H1 (cell line): Measurements from ENCODE around the gene RELT. TPM values are rescaled to one million over a fixed set of nuclear protein-coding genes. Genes with fewer than 3 reads are reported as not detected.

Experiments
- CTCF ChIA-PET: fragments of 300-600 bp; sonication (Branson Sonifier 250); formaldehyde crosslinking; loops from one replicate; lab custom pipeline; 2021; ENCODE audit not compliant: partially characterized antibody; lab: Charles Lee
- POLR2A ChIA-PET: fragments of 300-600 bp; sonication (Branson Sonifier 250); formaldehyde crosslinking; loops from one replicate; lab custom pipeline; 2021; ENCODE audit warnings: inconsistent platforms; ENCODE audit not compliant: partially characterized antibody; lab: Charles Lee
- DNase-seq, 2 experiments: peaks; one replicate each; pipeline versions ENCODE4 v3.0.0 to v3.0.0-alpha.2; 2010 to 2022; ENCODE audit warnings: low spot score in 2 of 2, low read depth in 1 of 2, mixed read lengths in 1 of 2
- FAIRE-seq: peaks from 2 replicates; lab custom pipeline; 2011; peaks lifted over from hg19 to GRCh38; lab: Jason Lieb, UNC
- H2AFZ ChIP-seq: 2 replicates; pipeline ENCODE4 v1.8.1; 2012; ENCODE audit warnings: low read length, inconsistent platforms
- H2AK5ac ChIP-seq: 2 replicates; pipeline ENCODE4 v1.6.1; 2013; ENCODE audit warnings: low read depth, low read length
- H2BK120ac ChIP-seq: replicated peaks from 2 replicates; pipeline ENCODE3; 2013; ENCODE audit warnings: low read depth, low read length, inconsistent platforms
- H2BK12ac ChIP-seq: 2 replicates; pipeline ENCODE4 v1.6.1; 2013; ENCODE audit warnings: low read depth, low read length
- H2BK15ac ChIP-seq: 2 replicates; pipeline ENCODE4 v1.6.1; 2013; ENCODE audit warnings: low read length
- H2BK20ac ChIP-seq: 2 replicates; pipeline ENCODE4 v1.6.1; 2013; ENCODE audit warnings: low read length
- H2BK5ac ChIP-seq: 2 replicates; pipeline ENCODE4 v1.6.1; 2013; ENCODE audit warnings: low read depth, low read length
- H3K14ac ChIP-seq: 2 replicates; pipeline ENCODE4 v1.6.1; 2013; ENCODE audit warnings: inconsistent platforms; ENCODE audit not compliant: insufficient read length
- H3K18ac ChIP-seq: 2 replicates; pipeline ENCODE4 v1.6.1; 2013; ENCODE audit warnings: low read length; ENCODE audit errors: extremely low read depth
- H3K23ac ChIP-seq: 2 replicates; pipeline ENCODE4 v1.6.1; 2013; ENCODE audit warnings: inconsistent platforms; ENCODE audit not compliant: insufficient read length
- H3K23me2 ChIP-seq: 2 replicates; pipeline ENCODE4 v1.6.1; 2013; ENCODE audit warnings: low read depth, low read length
- H3K27ac ChIP-seq: 2 replicates; pipeline ENCODE4 v1.6.1; 2011; ENCODE audit warnings: low read depth, low read length, inconsistent platforms
- H3K27me3 ChIP-seq, 4 experiments: replicated peaks in 1 of 4; 1 replicate in 1 of 4; 2 replicates in 3 of 4; pipeline versions ENCODE4 v1.6.1 to v1.8.1; 2011 to 2013; ENCODE audit warnings: low read length in 3 of 4, mild to moderate bottlenecking in 3 of 4, inconsistent platforms in 2 of 4, mixed read lengths in 2 of 4, moderate library complexity in 1 of 4; ENCODE audit not compliant: control insufficient read depth in 3 of 4, insufficient read depth in 3 of 4; ENCODE audit errors: extremely low read depth in 1 of 4
- H3K36me3 ChIP-seq, 4 experiments: 2 replicates each; pipeline versions ENCODE4 v1.6.1 to v1.8.1; 2011 to 2013; ENCODE audit warnings: mild to moderate bottlenecking in 4 of 4, low read length in 3 of 4, moderate library complexity in 2 of 4, control low read depth in 1 of 4, inconsistent platforms in 1 of 4; ENCODE audit not compliant: insufficient read depth in 4 of 4, control insufficient read depth in 2 of 4
- H3K4ac ChIP-seq: replicated peaks from 2 replicates; pipeline ENCODE3; 2013; ENCODE audit warnings: low read length, low read depth, mixed read lengths, inconsistent platforms; ENCODE audit not compliant: insufficient read length
- H3K4me1 ChIP-seq, 4 experiments: replicated peaks in 1 of 4; 1 replicate in 1 of 4; 2 replicates in 3 of 4; pipeline versions ENCODE4 v1.6.1 to v1.8.1; 2011 to 2013; ENCODE audit warnings: low read length in 3 of 4, inconsistent platforms in 2 of 4, mixed read lengths in 1 of 4; ENCODE audit not compliant: insufficient read depth in 4 of 4, control insufficient read depth in 3 of 4
- H3K4me2 ChIP-seq, 2 experiments: 2 replicates each; pipeline versions ENCODE4 v1.6.1 to v1.8.1; 2011 to 2013; ENCODE audit warnings: low read depth in 2 of 2, low read length in 2 of 2, control low read depth in 1 of 2, inconsistent platforms in 1 of 2, mild to moderate bottlenecking in 1 of 2; ENCODE audit not compliant: insufficient read depth in 1 of 2
- H3K4me3 ChIP-seq, 4 experiments: fragments of 200-600, 300-600 bp in 1 of 4; sonication (generic), shearing (Covaris generic), sonication (Bioruptor Twin) in 1 of 4; 2 replicates each; pipeline versions ENCODE4 v1.5.1 to v1.8.1; 2011 to 2016; ENCODE audit warnings: low read length in 4 of 4, low read depth in 3 of 4, control low read depth in 2 of 4, inconsistent platforms in 2 of 4, mild to moderate bottlenecking in 2 of 4, mixed read lengths in 1 of 4, moderate library complexity in 1 of 4; ENCODE audit not compliant: insufficient read depth in 2 of 4; ENCODE audit errors: extremely low read depth in 1 of 4
- H3K56ac ChIP-seq: replicated peaks from 2 replicates; pipeline ENCODE3; 2013; ENCODE audit warnings: low read depth, mild to moderate bottlenecking, mixed read lengths, low read length, inconsistent platforms; ENCODE audit not compliant: insufficient read length
- H3K79me1 ChIP-seq: 2 replicates; pipeline ENCODE4 v1.6.1; 2013; ENCODE audit warnings: low read depth, low read length, control low read depth
- H3K79me2 ChIP-seq, 2 experiments: 2 replicates each; pipeline versions ENCODE4 v1.6.1 to v1.8.1; 2012 to 2013; ENCODE audit warnings: low read length in 2 of 2, mild to moderate bottlenecking in 2 of 2, inconsistent platforms in 1 of 2; ENCODE audit not compliant: insufficient read depth in 2 of 2, control insufficient read depth in 1 of 2
- H3K9ac ChIP-seq, 4 experiments: replicated peaks in 1 of 4; 1 replicate in 1 of 4; 2 replicates in 3 of 4; pipeline versions ENCODE4 v1.6.1 to v1.8.1; 2011 to 2013; ENCODE audit warnings: low read depth in 3 of 4, low read length in 3 of 4, control low read depth in 2 of 4, mild to moderate bottlenecking in 2 of 4, moderate library complexity in 2 of 4, inconsistent platforms in 1 of 4; ENCODE audit errors: extremely low read depth in 1 of 4
- H3K9me3 ChIP-seq, 2 experiments: 2 replicates each; pipeline versions ENCODE4 v1.6.1 to v1.8.1; 2012 to 2013; ENCODE audit warnings: mild to moderate bottlenecking in 2 of 2, moderate library complexity in 2 of 2, control low read depth in 1 of 2, inconsistent platforms in 1 of 2, low read depth in 1 of 2, low read length in 1 of 2, mixed read lengths in 1 of 2; ENCODE audit not compliant: insufficient read depth in 2 of 2
- H4K20me1 ChIP-seq, 2 experiments: replicated peaks in 1 of 2; 2 replicates each; pipeline versions ENCODE3 to v1.8.1; 2011 to 2013; ENCODE audit warnings: inconsistent platforms in 2 of 2, low read length in 2 of 2, mild to moderate bottlenecking in 1 of 2; ENCODE audit not compliant: insufficient read depth in 2 of 2, control insufficient read depth in 1 of 2
- H4K5ac ChIP-seq: 2 replicates; pipeline ENCODE4 v1.6.1; 2013; ENCODE audit warnings: low read length, low read depth, mixed read lengths, inconsistent platforms; ENCODE audit not compliant: insufficient read length
- H4K8ac ChIP-seq: 2 replicates; pipeline ENCODE4 v1.8.0; 2013; ENCODE audit warnings: mild to moderate bottlenecking, moderate library complexity, low read length, inconsistent platforms; ENCODE audit not compliant: insufficient read depth; ENCODE audit errors: extremely low read depth
- H4K91ac ChIP-seq: replicated peaks from 2 replicates; pipeline ENCODE3; 2013; ENCODE audit warnings: low read length, mixed read lengths, inconsistent platforms; ENCODE audit not compliant: insufficient read length
- CBX5 ChIP-seq: fragments of 300-800, 300-1000 bp; sonication (generic); IDR thresholded peaks from 2 replicates; pipeline ENCODE4 v1.7.1; 2016; ENCODE audit warnings: antibody characterized with exemption, low read length, low read depth
- FOSL1 ChIP-seq: IDR thresholded peaks from 2 replicates; pipeline ENCODE4 v1.6.1; 2011; ENCODE audit warnings: mild to moderate bottlenecking, low read depth, low read length, moderate library complexity; ENCODE audit not compliant: insufficient read depth
- POLR2AphosphoS5 ChIP-seq: IDR thresholded peaks from 2 replicates; pipeline ENCODE4 v1.6.1; 2011; ENCODE audit warnings: low read depth, low read length
- RAD21 ChIP-seq, 2 experiments: IDR thresholded peaks in 1 of 2; conservative IDR thresholded peaks in 1 of 2; 2 replicates each; pipeline ENCODE4 v1.6.1; 2011; ENCODE audit warnings: low read depth in 2 of 2, low read length in 2 of 2, improper control_type of control experiment in 1 of 2, inconsistent platforms in 1 of 2, mild to moderate bottlenecking in 1 of 2, moderate library complexity in 1 of 2
- SP1 ChIP-seq: IDR thresholded peaks from 2 replicates; pipeline ENCODE4 v1.6.1; 2011; ENCODE audit warnings: low read depth, low read length
- TBP ChIP-seq: IDR thresholded peaks from 2 replicates; pipeline ENCODE4 v1.6.1; 2011; ENCODE audit warnings: low read depth, low read length, improper control_type of control experiment
- TCF12 ChIP-seq: IDR thresholded peaks from 2 replicates; pipeline ENCODE4 v1.6.1; 2011; ENCODE audit warnings: low read depth, mild to moderate bottlenecking, low read length
- WGBS, 2 experiments: shearing (Covaris generic) in 1 of 2; methylation state at CpG; one replicate each; pipeline versions ENCODE4 v1.1.6 to v1.1.7; 2013 to 2015; ENCODE audit warnings: low lambda C conversion rate in 2 of 2, mixed read lengths in 2 of 2, inconsistent platforms in 1 of 2, low coverage in 1 of 2, missing lambda C conversion rate in 1 of 2; ENCODE audit not compliant: insufficient replicate concordance in 2 of 2, insufficient coverage in 1 of 2, insufficient read length in 1 of 2; ENCODE audit errors: extremely low coverage in 1 of 2, missing lambda C conversion rate in 1 of 2; 5-methylcytosine and 5-hydroxymethylcytosine counted together
- polyA plus RNA-seq, 7 experiments: library from polyadenylated mRNA; depleted of rRNA in 3 of 7; stranded (reverse) in 5 of 7; unstranded in 2 of 7; fragments of >200 nt in 5 of 7; fragments of 200-250 nt in 2 of 7; gene quantifications; 1 replicate in 5 of 7; 2 replicates in 1 of 7; 4 replicates in 1 of 7; pipeline versions ENCODE4 v1.2.1 to v1.2.3, GENCODE V29; 2011 to 2013; ENCODE audit warnings: missing spikeins in 2 of 7, mixed read lengths in 2 of 7
- total RNA-seq: library from RNA; stranded (reverse); fragmentation: NEBNext Ultra II Directional; extraction: Animal tissue kit (Norgen Biotek cat#: 25700); gene quantifications from 2 replicates; pipeline ENCODE4 v1.2.1, GENCODE V29; 2021

The RELT gene
- total and polyA plus RNA-seq, 2 of the 8 experiments (the other 6 are each of a cell fraction or from before 2014, with no cell fraction given) = 3.4 to 5.7 TPM

DNA sequence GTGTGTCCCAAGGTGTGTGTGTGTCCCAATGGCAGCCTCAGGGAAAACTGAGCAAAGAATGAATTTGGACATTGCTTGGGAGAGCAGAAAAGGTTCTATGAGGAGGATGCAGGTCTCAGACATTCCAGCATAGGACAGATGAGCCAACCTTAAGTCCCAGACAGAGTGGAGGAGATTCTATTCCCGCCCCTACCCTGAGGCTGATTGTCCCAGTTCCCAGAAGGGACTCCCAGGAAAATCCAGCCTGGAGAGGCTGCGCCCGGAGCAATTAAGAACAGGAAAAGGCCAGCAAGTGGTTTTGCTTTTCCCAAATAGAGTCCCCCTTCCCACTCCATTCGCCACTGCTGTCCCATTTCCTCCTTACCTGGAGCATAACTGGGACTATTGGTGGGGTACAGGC, 54.1 kb downstream of the RELT start:
- TF ChIP-seq FOSL1 = no peak
- no peak for TF ChIP-seq TCF12
- TF ChIP-seq CBX5 = no peak
- TF ChIP-seq POLR2AphosphoS5 = no peak
- TF ChIP-seq TBP = no peak
- no peak for TF ChIP-seq SP1
- no peak for TF ChIP-seq RAD21 (IDR thresholded peaks at IDR 0.05 in 1 of 2, conservative IDR thresholded peaks at IDR 0.05 in 1 of 2; ENCODE audit: low read depth in 2 of 2, low read length in 2 of 2)
- DNase-seq = no peak
- no peak overlapping the region for H3K23ac ChIP-seq
- no peak overlapping the region for H4K5ac ChIP-seq
- H3K4me1 ChIP-seq = no peaks in the 10 kb centered on the region
- H3K36me3 ChIP-seq = no peaks in the 10 kb centered on the region
- H3K14ac ChIP-seq = no peak overlapping the region
- H3K79me1 ChIP-seq = no peaks in the 10 kb centered on the region
- no peak overlapping the region for H3K9ac ChIP-seq
- 88% methylated on average over 4 of the region's 4 CpGs; no CpG with 5 or more reads in 1 of the 2 experiments for WGBS, 2 experiments
- no peak overlapping the region for H2BK120ac ChIP-seq
- no peak overlapping the region for H2BK15ac ChIP-seq
- H2AFZ ChIP-seq = no peak overlapping the region
- H2BK12ac ChIP-seq = no peak overlapping the region
- no peak overlapping the region for H3K4me3 ChIP-seq
- no peaks in the 10 kb centered on the region for H3K79me2 ChIP-seq
- H3K9me3 ChIP-seq = no peaks in the 10 kb centered on the region
- no peak overlapping the region for H3K18ac ChIP-seq
- H2BK20ac ChIP-seq = no peak overlapping the region
- no peak overlapping the region for H4K8ac ChIP-seq
- H3K23me2 ChIP-seq = no peaks in the 10 kb centered on the region
- FAIRE-seq = no peak
- ChIA-PET POLR2A (no interaction called here), CTCF (no interaction called here)
- no peaks in the 10 kb centered on the region for H4K20me1 ChIP-seq
- no peak overlapping the region for H2BK5ac ChIP-seq
- no peak overlapping the region for H3K56ac ChIP-seq
- no peak overlapping the region for H2AK5ac ChIP-seq
- H3K4ac ChIP-seq = no peak overlapping the region
- no peaks in the 10 kb centered on the region for H3K27me3 ChIP-seq
- no peak overlapping the region for H3K4me2 ChIP-seq
- no peak overlapping the region for H3K27ac ChIP-seq
- no peak overlapping the region for H4K91ac ChIP-seq
